HepG2 (cell line): ENCODE measurements around the gene SRCAP. TPM values are rescaled to one million over a fixed set of nuclear protein-coding genes. Genes with fewer than 3 reads are reported as not detected.

Experiments used
- ATAD3A ChIP-seq: sonication (generic); formaldehyde crosslinking; IDR thresholded peaks from 2 replicates; pipeline ENCODE4 v1.4.0; 2020; ENCODE audit warnings: missing genetic modification reagents
- DMAP1 ChIP-seq: IDR thresholded peaks from 2 replicates; pipeline ENCODE4 v1.6.1; 2016
- HNRNPL ChIP-seq: fragments of 200-400 bp; formaldehyde crosslinking; IDR thresholded peaks from 2 replicates; pipeline ENCODE4 v1.6.1; 2017; ENCODE audit warnings: mild to moderate bottlenecking, low read depth, low read length
- HNRNPUL1 ChIP-seq: fragments of 200-400 bp; formaldehyde crosslinking; IDR thresholded peaks from 2 replicates; pipeline ENCODE4 v1.6.1; 2017; ENCODE audit warnings: low read depth, mild to moderate bottlenecking, low read length, moderate library complexity
- NR2F1 ChIP-seq, 2 experiments: fragments of 450-650 bp in 1 of 2; formaldehyde crosslinking in 1 of 2; IDR thresholded peaks; 2 replicates each; pipeline versions ENCODE4 v1.5.0 to v1.6.1; 2016 to 2020; ENCODE audit warnings: mild to moderate bottlenecking in 1 of 2, missing compliant biosample characterization in 1 of 2, missing genetic modification reagents in 1 of 2, moderate library complexity in 1 of 2
- PAWR ChIP-seq: sonication (generic); formaldehyde crosslinking; IDR thresholded peaks from 2 replicates; pipeline ENCODE4 v1.4.0; 2020; ENCODE audit warnings: missing genetic modification reagents, mild to moderate bottlenecking, borderline replicate concordance
- POLR2A ChIP-seq, 2 experiments: IDR thresholded peaks; 2 replicates each; pipeline ENCODE4 v1.6.1; 2011; ENCODE audit warnings: low read depth in 2 of 2, low read length in 2 of 2, mild to moderate bottlenecking in 1 of 2, moderate library complexity in 1 of 2; ENCODE audit not compliant: insufficient read depth in 1 of 2
- SALL2 ChIP-seq: sonication (generic); formaldehyde crosslinking; IDR thresholded peaks from 2 replicates; pipeline ENCODE4 v1.8.1; 2023; ENCODE audit warnings: mild to moderate bottlenecking, missing genetic modification reagents, inconsistent platforms
- THAP11 ChIP-seq: IDR thresholded peaks from 2 replicates; pipeline ENCODE4 v1.6.1; 2016; ENCODE audit warnings: missing biosample characterization, missing genetic modification reagents
- ZBTB34 ChIP-seq: sonication (generic); formaldehyde crosslinking; IDR thresholded peaks from 2 replicates; pipeline ENCODE4 v1.8.0; 2022; ENCODE audit warnings: mild to moderate bottlenecking, missing genetic modification reagents
- ZFP1 ChIP-seq: IDR thresholded peaks from 2 replicates; pipeline ENCODE4 v1.6.1; 2016
- ZFP41 ChIP-seq: sonication (generic); formaldehyde crosslinking; IDR thresholded peaks from 2 replicates; pipeline ENCODE4 v1.4.0; 2020; ENCODE audit warnings: mild to moderate bottlenecking, missing genetic modification reagents, borderline replicate concordance
- ZNF234 ChIP-seq: sonication (generic); formaldehyde crosslinking; conservative IDR thresholded peaks from 2 replicates; pipeline ENCODE4 v1.5.1; 2020; ENCODE audit warnings: mild to moderate bottlenecking, missing genetic modification reagents
- ZNF350 ChIP-seq: sonication (generic); formaldehyde crosslinking; IDR thresholded peaks from 2 replicates; pipeline ENCODE4 v1.4.0; 2020; ENCODE audit warnings: mild to moderate bottlenecking, low read depth, missing genetic modification reagents, borderline replicate concordance
- ZNF572 ChIP-seq: sonication (generic); formaldehyde crosslinking; IDR thresholded peaks from 2 replicates; pipeline ENCODE4 v1.5.1; 2020; ENCODE audit warnings: mild to moderate bottlenecking, missing genetic modification reagents
- ZNF761 ChIP-seq: sonication (generic); formaldehyde crosslinking; conservative IDR thresholded peaks from 2 replicates; pipeline ENCODE4 v1.4.0; 2020; ENCODE audit warnings: mild to moderate bottlenecking, missing genetic modification reagents
- ZNF83 ChIP-seq: sonication (generic); formaldehyde crosslinking; IDR thresholded peaks from 2 replicates; pipeline ENCODE4 v1.4.0; 2020; ENCODE audit warnings: missing genetic modification reagents, mild to moderate bottlenecking, borderline replicate concordance
- ZSCAN31 ChIP-seq: sonication (generic); formaldehyde crosslinking; IDR thresholded peaks from 2 replicates; pipeline ENCODE4 v1.5.0; 2020; ENCODE audit warnings: low read depth, mild to moderate bottlenecking, missing genetic modification reagents
- polyA plus RNA-seq, 8 experiments: library from polyadenylated mRNA; depleted of rRNA in 3 of 8; stranded (reverse) in 7 of 8; unstranded in 1 of 8; fragments of >200 nt; fragmentation: Illumina TruSeq in 4 of 8; extraction: Trizol in 4 of 8; gene quantifications; 2 replicates each; pipeline versions ENCODE4 v1.2.1 to v1.2.3, GENCODE V29; 2011 to 2016; ENCODE audit warnings: low read depth in 4 of 8, missing spikeins in 1 of 8, mixed read lengths in 1 of 8; ENCODE audit not compliant: insufficient read depth in 1 of 8
- total RNA-seq, 5 experiments: library from RNA; depleted of rRNA; stranded (reverse); fragments of >200 nt; fragmentation: Illumina TruSeq; extraction: Trizol; gene quantifications; 2 replicates each; pipeline ENCODE4 v1.2.3, GENCODE V29; 2016; ENCODE audit warnings: low read depth in 1 of 5
- TF ChIP-seq, protein P1 (sequence below), 2 experiments: sonication (generic) in 1 of 2; formaldehyde crosslinking in 1 of 2; IDR thresholded peaks; 2 replicates each; pipeline versions ENCODE4 v1.5.1 to v1.6.1; 2011 to 2020; ENCODE audit warnings: borderline replicate concordance in 1 of 2, low read depth in 1 of 2, low read length in 1 of 2, mild to moderate bottlenecking in 1 of 2, missing genetic modification reagents in 1 of 2, moderate library complexity in 1 of 2
- TF ChIP-seq, protein P2 (sequence below): sonication (generic); formaldehyde crosslinking; IDR thresholded peaks from 2 replicates; pipeline ENCODE4 v1.4.0; 2020; ENCODE audit warnings: mild to moderate bottlenecking, missing genetic modification reagents, borderline replicate concordance
- TF ChIP-seq, protein P3 (sequence below): sonication (generic); formaldehyde crosslinking; IDR thresholded peaks from 2 replicates; pipeline ENCODE4 v1.5.1; 2020; ENCODE audit warnings: missing genetic modification reagents, mild to moderate bottlenecking, borderline replicate concordance
- TF ChIP-seq, protein P4 (sequence below): IDR thresholded peaks from 2 replicates; pipeline ENCODE4 v1.6.1; 2018; ENCODE audit warnings: missing genetic modification reagents, mild to moderate bottlenecking, missing compliant biosample characterization

SRCAP gene
- total and polyA plus RNA-seq, 2 of the 13 experiments (the other 11 are each of a cell fraction or from before 2014, with no cell fraction given) = 4.9 to 9.0 TPM

DNA sequence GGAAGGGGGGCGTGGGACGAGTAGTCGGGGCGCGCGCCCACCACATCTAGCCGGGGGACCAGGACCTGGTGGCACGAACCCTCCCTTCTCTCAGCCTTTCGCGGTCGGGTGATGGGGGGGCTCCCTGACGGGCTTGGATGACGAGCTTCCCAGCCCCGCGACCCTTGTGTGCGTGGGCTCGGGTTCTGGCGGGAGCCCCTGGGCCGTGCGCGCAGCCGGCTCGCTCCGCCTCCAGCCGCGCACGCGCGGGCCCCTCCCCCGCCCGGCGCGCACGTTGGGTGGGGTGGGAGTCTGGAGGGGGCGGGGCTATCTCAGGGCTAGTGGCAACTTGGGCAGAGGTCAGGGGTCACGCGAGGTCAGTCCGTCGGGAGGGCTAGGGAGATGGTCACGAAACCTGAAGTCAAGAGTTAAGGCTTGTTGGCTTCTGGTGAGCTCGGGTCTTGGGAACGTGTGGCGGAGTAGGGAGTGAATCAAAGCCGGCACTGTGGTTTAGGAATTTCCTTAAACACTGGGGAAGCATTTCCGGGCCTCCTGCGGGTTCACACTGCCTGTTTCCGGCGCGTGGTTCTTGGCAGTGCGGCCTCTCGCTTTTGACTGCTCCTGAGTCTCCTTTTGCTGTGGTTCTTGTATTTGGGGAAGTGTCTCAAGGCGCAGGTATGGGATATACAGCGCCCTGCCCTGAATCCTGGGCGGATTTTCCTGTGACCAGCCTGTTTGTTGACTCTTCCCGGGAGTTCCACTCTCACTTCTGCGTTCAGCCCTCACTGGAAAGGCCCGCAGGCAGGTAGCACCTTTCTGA, at the start of gene SRCAP (continued):
- TF ChIP-seq, protein P1, sequence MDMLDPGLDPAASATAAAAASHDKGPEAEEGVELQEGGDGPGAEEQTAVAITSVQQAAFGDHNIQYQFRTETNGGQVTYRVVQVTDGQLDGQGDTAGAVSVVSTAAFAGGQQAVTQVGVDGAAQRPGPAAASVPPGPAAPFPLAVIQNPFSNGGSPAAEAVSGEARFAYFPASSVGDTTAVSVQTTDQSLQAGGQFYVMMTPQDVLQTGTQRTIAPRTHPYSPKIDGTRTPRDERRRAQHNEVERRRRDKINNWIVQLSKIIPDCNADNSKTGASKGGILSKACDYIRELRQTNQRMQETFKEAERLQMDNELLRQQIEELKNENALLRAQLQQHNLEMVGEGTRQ (IDR thresholded peaks at IDR 0.05; ENCODE audit: low read depth, low read length) = no peak
- TF ChIP-seq, protein P1 (CRISPR knock-in tag; IDR thresholded peaks at IDR 0.05; ENCODE audit: borderline replicate concordance) = no peak
- no peak for TF ChIP-seq ZNF234
- TF ChIP-seq ZSCAN31 (CRISPR knock-in tag) = peak; percentile 69
- no peak for TF ChIP-seq ZFP1
- TF ChIP-seq ZBTB34 = peak; percentile 7; the same call in 1 of the 2 replicates
- no peak for TF ChIP-seq ATAD3A (CRISPR knock-in tag)
- TF ChIP-seq THAP11 = peak; percentile 81
- TF ChIP-seq, protein P2, sequence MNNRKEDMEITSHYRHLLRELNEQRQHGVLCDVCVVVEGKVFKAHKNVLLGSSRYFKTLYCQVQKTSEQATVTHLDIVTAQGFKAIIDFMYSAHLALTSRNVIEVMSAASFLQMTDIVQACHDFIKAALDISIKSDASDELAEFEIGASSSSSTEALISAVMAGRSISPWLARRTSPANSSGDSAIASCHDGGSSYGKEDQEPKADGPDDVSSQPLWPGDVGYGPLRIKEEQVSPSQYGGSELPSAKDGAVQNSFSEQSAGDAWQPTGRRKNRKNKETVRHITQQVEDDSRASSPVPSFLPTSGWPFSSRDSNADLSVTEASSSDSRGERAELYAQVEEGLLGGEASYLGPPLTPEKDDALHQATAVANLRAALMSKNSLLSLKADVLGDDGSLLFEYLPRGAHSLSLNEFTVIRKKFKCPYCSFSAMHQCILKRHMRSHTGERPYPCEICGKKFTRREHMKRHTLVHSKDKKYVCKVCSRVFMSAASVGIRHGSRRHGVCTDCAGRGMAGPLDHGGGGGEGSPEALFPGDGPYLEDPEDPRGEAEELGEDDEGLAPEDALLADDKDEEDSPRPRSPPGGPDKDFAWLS = no peak
- no peak; the same call in 1 of the 2 replicates for TF ChIP-seq PAWR (CRISPR knock-in tag)
- TF ChIP-seq ZNF83 (CRISPR knock-in tag) = peak; percentile 85
- no peak; the same call in 1 of the 2 replicates for TF ChIP-seq ZNF350
- TF ChIP-seq, protein P3, sequence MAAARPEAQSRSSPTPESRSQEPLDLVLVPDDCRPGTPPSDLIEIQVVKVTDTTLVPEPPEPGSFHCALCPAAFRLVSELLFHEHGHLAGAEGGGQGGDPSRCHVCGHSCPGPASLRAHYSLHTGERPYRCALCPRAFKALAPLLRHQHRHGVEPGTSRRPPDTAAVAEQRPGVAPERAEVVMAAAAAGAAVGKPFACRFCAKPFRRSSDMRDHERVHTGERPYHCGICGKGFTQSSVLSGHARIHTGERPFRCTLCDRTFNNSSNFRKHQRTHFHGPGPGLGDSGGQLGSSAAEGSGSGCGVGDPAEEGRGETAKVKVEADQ = no peak
- TF ChIP-seq ZNF572 = no peak
- no peak for TF ChIP-seq SALL2 (CRISPR knock-in tag)
- no peak; the same call in 1 of the 2 replicates for TF ChIP-seq HNRNPL
- no peak for TF ChIP-seq HNRNPUL1
- peak; percentile 95 to 98 for TF ChIP-seq NR2F1 (CRISPR knock-in tag; IDR thresholded peaks at IDR 0.05)
- TF ChIP-seq DMAP1 (CRISPR knock-in tag) = no peak; the same call in 1 of the 2 replicates
- no peak; the same call in 1 of the 2 replicates for TF ChIP-seq ZNF761 (CRISPR knock-in tag)
- TF ChIP-seq, protein P4, sequence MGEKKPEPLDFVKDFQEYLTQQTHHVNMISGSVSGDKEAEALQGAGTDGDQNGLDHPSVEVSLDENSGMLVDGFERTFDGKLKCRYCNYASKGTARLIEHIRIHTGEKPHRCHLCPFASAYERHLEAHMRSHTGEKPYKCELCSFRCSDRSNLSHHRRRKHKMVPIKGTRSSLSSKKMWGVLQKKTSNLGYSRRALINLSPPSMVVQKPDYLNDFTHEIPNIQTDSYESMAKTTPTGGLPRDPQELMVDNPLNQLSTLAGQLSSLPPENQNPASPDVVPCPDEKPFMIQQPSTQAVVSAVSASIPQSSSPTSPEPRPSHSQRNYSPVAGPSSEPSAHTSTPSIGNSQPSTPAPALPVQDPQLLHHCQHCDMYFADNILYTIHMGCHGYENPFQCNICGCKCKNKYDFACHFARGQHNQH (CRISPR knock-in tag) = no peak; the same call in 1 of the 2 replicates
- TF ChIP-seq ZFP41 = no peak; the same call in 1 of the 2 replicates
- TF ChIP-seq POLR2A (IDR thresholded peaks at IDR 0.05; ENCODE audit: insufficient read depth in 1 of 2, low read depth in 2 of 2, low read length in 2 of 2) = peak; percentile 65 to 84; a peak in 3 of 4 replicates
